Esophagus squamous epithelium (tissue), 4 donors: ENCODE measurements around the gene ATAD3A.

Experiments used
- CTCF ChIP-seq, 6 experiments: fragments of 450-650 bp in 4 of 6; fragments of 200-600 bp in 2 of 6; sonication (generic) in 2 of 6; IDR thresholded peaks; one replicate each; pipeline ENCODE4 v1.5.1; 2016 to 2019; ENCODE audit warnings: antibody characterized with exemption in 6 of 6, mild to moderate bottlenecking in 4 of 6, moderate library complexity in 4 of 6
- POLR2A ChIP-seq, 4 donors: fragments of 450-650 bp; IDR thresholded peaks; one replicate each; pipeline ENCODE4 v1.6.1; 2017; ENCODE audit warnings: antibody characterized with exemption in 4 of 4, mild to moderate bottlenecking in 4 of 4, moderate library complexity in 3 of 4

- TF ChIP-seq CTCF (IDR thresholded peaks at IDR 0.05), result no peak
- TF ChIP-seq POLR2A (IDR thresholded peaks at IDR 0.05), result no peak
Measured at GRCh38 chr1:1477206-1477605, 34.8 kb upstream of the ATAD3A start.
